ENCODE results near the gene TNPO2. TPM values are rescaled to one million over a fixed set of nuclear protein-coding genes. Genes with fewer than 3 reads are reported as not detected.

The TNPO2 gene
- total and polyA plus RNA-seq, 2 experiments from 2014 or later, result 37.1 to 83.0 TPM

GRCh38 chr19:12750851-12751250 lies 27.1 kb upstream of the TNPO2 start (continued):
- TF ChIP-seq ZNF462 (CRISPR knock-in tag; IDR thresholded peaks at IDR 0.05), result no peak
- TF ChIP-seq POLR2AphosphoS5 (IDR thresholded peaks at IDR 0.05; ENCODE audit: low read depth), result no peak
- no peak for TF ChIP-seq ZNF331 (CRISPR knock-in tag; IDR thresholded peaks at IDR 0.05; ENCODE audit: low read depth)
- no peak for TF ChIP-seq EZH2 (IDR thresholded peaks at IDR 0.05; ENCODE audit: low read depth, unreplicated experiment)
- no peak for TF ChIP-seq EZH2phosphoT487 (IDR thresholded peaks at IDR 0.05; ENCODE audit: unreplicated experiment)
- no peak for TF ChIP-seq REST (IDR thresholded peaks at IDR 0.05; ENCODE audit: unreplicated experiment)
- no peak for TF ChIP-seq STAT1 (IDR thresholded peaks at IDR 0.05; ENCODE audit: unreplicated experiment)

Data from GM23338 (cell line).